Measurements from ENCODE around the gene TFDP2. TPM values are rescaled to one million over a fixed set of nuclear protein-coding genes. Genes with fewer than 3 reads are reported as not detected.

Gene TFDP2
- total and polyA plus RNA-seq, 9 of the 15 experiments (the other 6 are each of a cell fraction or from before 2014, with no cell fraction given), result 95.6 to 179 (median 126) TPM

GRCh38 chr3:142134799-142135325 lies 14.5 kb downstream of the TFDP2 start:
- POLR2A ChIA-PET, result no interaction called here
- Histone ChIP-seq H3K4me2 (ENCODE audit: insufficient read depth, low read length) (no peak overlapping the region), H3K27me3 (ENCODE audit: control insufficient read depth in 2 of 2, insufficient read depth in 2 of 2, low read length in 2 of 2) (no peaks in the 10 kb centered on the region), H4K20me1 (replicated peaks; ENCODE audit: control insufficient read depth, insufficient read depth, low read length) (no peaks in the 10 kb centered on the region), H3K9me3 (replicated peaks; ENCODE audit: control insufficient read depth, insufficient read depth, low read depth, low read length) (no peaks in the 10 kb centered on the region), H3K79me2 (ENCODE audit: control insufficient read depth, insufficient read depth, low read length) (no peaks in the 10 kb centered on the region), H3K4me3 (no peak overlapping the region), H3K9me1 (ENCODE audit: control insufficient read depth, insufficient read depth, low read length) (no peaks in the 10 kb centered on the region), H3K36me3 (ENCODE audit: control insufficient read depth, insufficient read depth, low read length) (no peaks in the 10 kb centered on the region), H3K27ac (ENCODE audit: extremely low read depth, low read depth, low read length) (no peak overlapping the region), H3K9ac (ENCODE audit: insufficient read depth in 1 of 2, low read depth in 2 of 2, low read length in 2 of 2) (no peak overlapping the region), H2AFZ (ENCODE audit: low read depth, low read length) (no peak overlapping the region), H3K4me1 (replicated peaks in 1 of 2; ENCODE audit: control insufficient read depth in 2 of 2, insufficient read depth in 2 of 2, low read length in 2 of 2) (no peaks in the 10 kb centered on the region; a peak in 1 of 5 replicates)
- 15% methylated on average over 3 of the region's 3 CpGs for WGBS (ENCODE audit: insufficient coverage, low coverage, missing lambda C conversion rate)
- intact Hi-C loops (cut with micrococcal nuclease), result no loop called here
- FAIRE-seq, result no peak
- in situ Hi-C loops (cut with MboI), result no loop called here
- no peak for ATAC-seq
- BruUV-seq (replicated peaks), result no TSS peak
- DNase-seq (ENCODE audit: extremely low read depth in 1 of 4, low spot score in 3 of 4), result no peak
- CTCF ChIA-PET (ENCODE audit: low intra/inter-chr PET ratio), result no interaction called here
- TF ChIP-seq HDAC3 (IDR thresholded peaks at IDR 0.05; ENCODE audit: borderline replicate concordance, partially characterized antibody), result no peak
- no peak for TF ChIP-seq ID3 (CRISPR knock-in tag; IDR thresholded peaks at IDR 0.05)
- no peak for TF ChIP-seq ID3 (tag; IDR thresholded peaks at IDR 0.05)
- no peak for TF ChIP-seq MEF2D (tag; conservative IDR thresholded peaks at IDR 0.05; ENCODE audit: low read depth)
- no peak for TF ChIP-seq BCLAF1 (IDR thresholded peaks at IDR 0.05; ENCODE audit: borderline replicate concordance in 1 of 2, control insufficient read depth in 1 of 2, low read depth in 2 of 2, low read length in 1 of 2)
- TF ChIP-seq ZNF395 (CRISPR knock-in tag; IDR thresholded peaks at IDR 0.05), result no peak
- no peak for TF ChIP-seq ILF3 (IDR thresholded peaks at IDR 0.05; ENCODE audit: borderline replicate concordance)
- TF ChIP-seq ZKSCAN3 (CRISPR knock-in tag; IDR thresholded peaks at IDR 0.05), result no peak
- TF ChIP-seq TEAD1 (CRISPR knock-in tag; IDR thresholded peaks at IDR 0.05), result no peak
- no peak for TF ChIP-seq HMGXB4 (CRISPR knock-in tag; IDR thresholded peaks at IDR 0.05)
- TF ChIP-seq ZNF561 (CRISPR knock-in tag; conservative IDR thresholded peaks at IDR 0.05), result no peak
- no peak for TF ChIP-seq HEY1 (CRISPR knock-in tag; IDR thresholded peaks at IDR 0.05; ENCODE audit: borderline replicate concordance)
- TF ChIP-seq TRIM24 (IDR thresholded peaks at IDR 0.05), result no peak
- no peak for TF ChIP-seq ZNF79 (CRISPR knock-in tag; IDR thresholded peaks at IDR 0.05; ENCODE audit: low read depth)
- no peak for TF ChIP-seq TCF15 (CRISPR knock-in tag; IDR thresholded peaks at IDR 0.05)

Data from K562 (cell line).